GM23248 (cell line): Measurements from ENCODE around the gene TSPAN17. TPM values are rescaled to one million over a fixed set of nuclear protein-coding genes. Genes with fewer than 3 reads are reported as not detected.

ENCODE experiments used
- DNase-seq: peaks from one replicate; pipeline ENCODE4 v3.0.0-alpha.2; 2015
- H2AFZ ChIP-seq: fragments of 200-600 bp; sonication (generic); 2 replicates; pipeline ENCODE4 v1.6.1; 2016; ENCODE audit warnings: antibody characterized with exemption
- H3F3A ChIP-seq: fragments of 200-600 bp; sonication (generic); 2 replicates; pipeline ENCODE4 v1.6.1; 2016; ENCODE audit warnings: mild to moderate bottlenecking, antibody characterized with exemption, mixed run types; ENCODE audit not compliant: insufficient read depth
- H3K27ac ChIP-seq: fragments of 200-600 bp; sonication (generic); 2 replicates; pipeline ENCODE4 v1.5.1; 2016; ENCODE audit warnings: mild to moderate bottlenecking
- H3K27me3 ChIP-seq: fragments of 200-600 bp; sonication (generic); replicated peaks from 2 replicates; pipeline ENCODE4 v1.6.1; 2016; ENCODE audit warnings: mild to moderate bottlenecking; ENCODE audit not compliant: insufficient read depth
- H3K36me3 ChIP-seq: fragments of 200-600 bp; sonication (generic); 2 replicates; pipeline ENCODE4 v1.6.1; 2016; ENCODE audit warnings: low read depth, mild to moderate bottlenecking
- H3K4me1 ChIP-seq: fragments of 200-600 bp; sonication (generic); 2 replicates; pipeline ENCODE4 v1.6.1; 2016; ENCODE audit warnings: mild to moderate bottlenecking; ENCODE audit not compliant: insufficient read depth
- H3K4me2 ChIP-seq: fragments of 200-600 bp; sonication (generic); one replicate; pipeline ENCODE4 v1.6.1; 2016; ENCODE audit warnings: mild to moderate bottlenecking; ENCODE audit not compliant: unreplicated experiment
- H3K4me3 ChIP-seq: fragments of 200-600 bp; sonication (generic); 2 replicates; pipeline ENCODE4 v1.5.1; 2016; ENCODE audit warnings: mild to moderate bottlenecking
- H3K79me2 ChIP-seq: fragments of 200-600 bp; sonication (generic); 2 replicates; pipeline ENCODE4 v1.6.1; 2016; ENCODE audit warnings: mild to moderate bottlenecking; ENCODE audit not compliant: insufficient read depth
- H3K9ac ChIP-seq: fragments of 200-600 bp; sonication (generic); 2 replicates; pipeline ENCODE4 v1.6.1; 2016; ENCODE audit warnings: mild to moderate bottlenecking
- H3K9me2 ChIP-seq: fragments of 200-600 bp; sonication (generic); 2 replicates; pipeline ENCODE4 v1.6.1; 2016; ENCODE audit warnings: mixed run types, mild to moderate bottlenecking, moderate library complexity; ENCODE audit not compliant: insufficient read depth
- H3K9me3 ChIP-seq: fragments of 200-600 bp; sonication (generic); one replicate; pipeline ENCODE4 v1.6.1; 2017; ENCODE audit warnings: low read depth
- H4K20me1 ChIP-seq: fragments of 200-600 bp; sonication (generic); 2 replicates; pipeline ENCODE4 v1.6.0; 2016; ENCODE audit not compliant: insufficient read depth
- EZH2 ChIP-seq: fragments of 200-600 bp; sonication (generic); IDR thresholded peaks from 2 replicates; pipeline ENCODE4 v1.6.1; 2018; ENCODE audit warnings: antibody characterized with exemption, mild to moderate bottlenecking; ENCODE audit not compliant: insufficient read depth, poor library complexity, severe bottlenecking
- EZH2phosphoT487 ChIP-seq: fragments of 200-600 bp; sonication (generic); IDR thresholded peaks from 2 replicates; pipeline ENCODE4 v1.6.1; 2018; ENCODE audit warnings: antibody characterized with exemption, moderate library complexity, mild to moderate bottlenecking, low read depth; ENCODE audit not compliant: insufficient read depth
- WGBS, 2 experiments: methylation state at CpG; one replicate each; pipeline ENCODE4 v1.1.6; 2015 to 2017; ENCODE audit warnings: low lambda C conversion rate in 2 of 2, low coverage in 1 of 2; ENCODE audit errors: missing lambda C conversion rate in 2 of 2; 5-methylcytosine and 5-hydroxymethylcytosine counted together
- in situ Hi-C: fragments of 300-500 bp; cut with MboI; formaldehyde crosslinking; loops from 2 replicates; pipeline ENCODE4 v1.15.0; 2020
- polyA plus RNA-seq: library from polyadenylated mRNA; unstranded; fragments of >200 nt; fragmentation: Nextera tagmentation; extraction: Ambion mirVana; gene quantifications from 2 replicates; pipeline ENCODE4 v1.2.1, GENCODE V29; 2016
- total RNA-seq: library from RNA; depleted of rRNA; stranded (reverse); fragments of >200 nt; shearing (Covaris generic); gene quantifications from 2 replicates; pipeline ENCODE4 v1.2.3, GENCODE V29; 2014

TSPAN17 gene
- total and polyA plus RNA-seq, 2 experiments from 2014 or later: 29.9 to 41.2 TPM

DNA sequence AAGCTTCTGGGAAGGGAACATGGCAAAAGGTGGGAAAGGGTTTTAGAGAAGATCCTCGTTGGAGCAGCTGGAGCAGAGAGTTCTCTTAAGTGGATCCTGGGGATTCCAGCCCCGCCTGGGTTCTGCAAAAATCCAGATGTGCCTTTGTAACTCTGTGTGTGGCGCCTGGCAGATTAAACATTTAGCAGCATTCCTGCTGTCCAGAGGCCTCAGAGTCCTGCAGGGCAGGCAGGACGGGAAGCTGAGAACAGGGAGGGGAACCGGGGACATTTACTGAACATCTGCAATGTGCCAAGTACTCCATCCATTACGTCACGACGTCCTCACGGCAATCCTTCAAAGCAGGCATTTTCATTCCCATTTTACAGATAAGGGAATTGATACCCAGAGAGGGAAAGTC lies 10.9 kb upstream of the TSPAN17 start:
- H3K4me1 ChIP-seq: no peaks in the 10 kb centered on the region
- no peaks in the 10 kb centered on the region for H3K9me3 ChIP-seq
- peaks cover 43% of the 10 kb centered on the region for H3K27me3 ChIP-seq
- no peak overlapping the region for H3K27ac ChIP-seq
- H4K20me1 ChIP-seq: no peaks in the 10 kb centered on the region
- H3K9me2 ChIP-seq: no peaks in the 10 kb centered on the region
- in situ Hi-C loops: no loop called here
- TF ChIP-seq EZH2phosphoT487 (no peak), EZH2 (no peak)
- no peaks in the 10 kb centered on the region for H3F3A ChIP-seq
- no peaks in the 10 kb centered on the region for H3K36me3 ChIP-seq
- H3K4me3 ChIP-seq: no peak overlapping the region
- no peak overlapping the region for H3K9ac ChIP-seq
- WGBS, 2 experiments: 3 to 4% methylated on average over 9 of the region's 9 CpGs
- DNase-seq: peak; percentile 35
- H3K79me2 ChIP-seq: no peaks in the 10 kb centered on the region
- H2AFZ ChIP-seq: no peak overlapping the region
- no peak overlapping the region for H3K4me2 ChIP-seq

DNA sequence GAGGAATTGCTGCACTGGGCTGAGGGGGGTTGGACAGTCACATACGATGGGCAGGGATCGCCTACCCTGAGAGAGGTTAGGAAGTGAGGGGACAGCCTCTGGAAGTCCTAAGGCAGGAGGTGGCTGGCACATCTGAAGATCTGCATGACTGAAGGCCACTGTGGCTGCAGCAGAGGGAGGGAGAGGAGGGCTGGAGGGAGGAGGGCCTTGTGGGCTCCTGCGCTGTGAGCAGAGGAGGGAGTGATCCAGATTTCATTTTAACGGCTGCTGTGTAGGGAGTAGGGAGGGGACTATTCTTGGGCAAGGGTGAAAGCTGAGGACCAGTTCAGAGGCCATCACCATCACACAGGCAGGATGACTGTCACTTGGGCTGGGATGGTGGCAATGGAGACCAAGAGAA lies 9.7 kb upstream of the TSPAN17 start:
- Histone ChIP-seq H3K9me3 (no peaks in the 10 kb centered on the region), H3K4me3 (no peak overlapping the region), H3K36me3 (no peaks in the 10 kb centered on the region), H3K27ac (no peak overlapping the region), H3K9me2 (no peaks in the 10 kb centered on the region), H3F3A (no peaks in the 10 kb centered on the region), H2AFZ (no peak overlapping the region), H3K79me2 (no peaks in the 10 kb centered on the region), H3K4me2 (no peak overlapping the region), H3K27me3 (peaks cover 32% of the 10 kb centered on the region), H3K9ac (no peak overlapping the region), H3K4me1 (no peaks in the 10 kb centered on the region), H4K20me1 (no peaks in the 10 kb centered on the region)
- 53 to 61% methylated on average over 4 of the region's 4 CpGs for whole genome bisulfite sequencing, 2 experiments
- no peak for DNase-seq
- in situ Hi-C loops: no loop called here
- TF ChIP-seq EZH2phosphoT487: no peak
- no peak for TF ChIP-seq EZH2

DNA sequence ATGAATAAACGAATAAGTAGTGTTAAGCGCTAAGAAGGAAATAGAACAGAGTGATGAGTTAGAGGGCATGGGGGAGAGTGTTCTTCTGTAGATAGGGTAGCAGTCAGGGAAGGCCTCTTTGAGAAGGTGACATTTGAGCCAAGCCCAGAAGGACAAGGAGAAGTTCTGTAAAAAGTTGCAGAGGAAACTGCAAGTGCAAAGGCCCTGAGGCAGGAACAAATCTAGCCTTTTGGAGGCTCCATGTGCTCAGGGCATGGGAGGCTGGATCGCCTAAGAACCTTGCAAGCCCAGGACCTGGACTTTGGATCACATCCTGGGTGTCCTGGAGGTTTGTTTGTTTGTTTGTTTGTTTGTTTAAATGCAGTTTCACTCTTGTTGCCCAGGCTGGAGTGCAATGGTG lies 8.8 kb upstream of the TSPAN17 start:
- no peaks in the 10 kb centered on the region for H3K36me3 ChIP-seq
- H3F3A ChIP-seq: no peaks in the 10 kb centered on the region
- no peaks in the 10 kb centered on the region for H3K9me3 ChIP-seq
- no peak for TF ChIP-seq EZH2
- no peak for TF ChIP-seq EZH2phosphoT487
- H3K4me2 ChIP-seq: no peak overlapping the region
- H3K27me3 ChIP-seq: peaks cover 26% of the 10 kb centered on the region
- H3K4me1 ChIP-seq: no peaks in the 10 kb centered on the region
- H3K27ac ChIP-seq: no peak overlapping the region
- 82 to 86% methylated on average over 3 of the region's 3 CpGs for WGBS, 2 experiments
- in situ Hi-C loops: no loop called here
- H3K4me3 ChIP-seq: no peak overlapping the region
- H2AFZ ChIP-seq: no peak overlapping the region
- H3K9ac ChIP-seq: no peak overlapping the region
- no peaks in the 10 kb centered on the region for H4K20me1 ChIP-seq
- no peaks in the 10 kb centered on the region for H3K79me2 ChIP-seq
- DNase-seq: no peak
- no peaks in the 10 kb centered on the region for H3K9me2 ChIP-seq

DNA sequence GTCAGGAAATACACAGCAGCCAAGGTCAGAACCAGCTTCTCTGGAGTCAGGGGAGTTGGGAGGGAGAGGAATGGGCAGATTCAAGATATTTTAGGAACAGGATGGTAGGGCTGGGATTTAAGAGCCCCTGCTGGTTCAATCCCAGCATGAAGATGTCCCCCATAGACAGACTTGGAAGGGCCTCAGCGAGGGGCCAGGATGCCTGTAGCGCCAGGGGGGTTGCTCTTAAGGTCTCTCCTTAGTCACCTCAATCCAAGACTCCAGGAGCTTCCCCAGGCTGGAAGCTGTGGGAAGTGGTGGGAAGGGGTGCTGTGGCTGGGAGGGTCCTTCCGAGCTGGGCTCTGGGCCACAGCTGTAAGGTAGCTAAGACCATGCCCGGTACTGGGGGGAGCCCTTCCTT lies 8.1 kb upstream of the TSPAN17 start:
- no peak overlapping the region for H2AFZ ChIP-seq
- H3K9me3 ChIP-seq: no peaks in the 10 kb centered on the region
- H3K4me2 ChIP-seq: no peak overlapping the region
- no peaks in the 10 kb centered on the region for H3K9me2 ChIP-seq
- H3K27ac ChIP-seq: no peak overlapping the region
- no peak overlapping the region for H3K9ac ChIP-seq
- TF ChIP-seq EZH2phosphoT487 (no peak), EZH2 (no peak)
- in situ Hi-C loops: no loop called here
- no peaks in the 10 kb centered on the region for H3K36me3 ChIP-seq
- DNase-seq: no peak
- H3F3A ChIP-seq: no peaks in the 10 kb centered on the region
- H3K4me1 ChIP-seq: no peaks in the 10 kb centered on the region
- H3K79me2 ChIP-seq: no peaks in the 10 kb centered on the region
- 19 to 27% methylated on average over 3 to 4 of the region's 4 CpGs for WGBS, 2 experiments
- no peaks in the 10 kb centered on the region for H4K20me1 ChIP-seq
- H3K4me3 ChIP-seq: no peak overlapping the region
- H3K27me3 ChIP-seq: peaks cover 18% of the 10 kb centered on the region

DNA sequence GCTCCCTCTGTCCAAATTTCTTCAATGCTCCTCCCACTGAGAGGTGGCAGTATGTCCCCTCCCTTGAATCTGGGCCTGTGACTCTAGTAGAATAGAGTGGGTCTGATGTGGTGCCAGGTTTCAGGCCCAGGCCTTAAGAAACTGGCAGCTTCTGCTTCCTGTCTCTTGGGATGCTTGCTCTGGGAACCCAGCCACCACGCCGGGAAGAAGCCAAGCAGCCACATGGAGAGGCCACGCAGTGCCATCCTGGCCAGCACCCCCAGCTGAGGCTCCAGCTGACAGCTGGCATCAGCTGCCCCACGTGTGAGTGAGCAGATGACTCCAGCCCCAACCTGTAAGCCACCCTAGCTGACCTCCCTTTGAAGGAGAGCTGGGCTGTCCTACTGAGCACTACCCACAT lies 7.3 kb upstream of the TSPAN17 start:
- Histone ChIP-seq H3K4me3 (no peak overlapping the region), H3K4me1 (no peaks in the 10 kb centered on the region), H3K79me2 (no peaks in the 10 kb centered on the region), H3K9me2 (no peaks in the 10 kb centered on the region), H3K27ac (no peak overlapping the region), H3K27me3 (peaks cover 13% of the 10 kb centered on the region; the same call in 1 of the 2 replicates), H3K9ac (no peak overlapping the region), H3F3A (no peaks in the 10 kb centered on the region), H3K4me2 (no peak overlapping the region), H2AFZ (no peak overlapping the region), H3K36me3 (no peaks in the 10 kb centered on the region), H3K9me3 (no peaks in the 10 kb centered on the region), H4K20me1 (no peaks in the 10 kb centered on the region)
- in situ Hi-C loops: no loop called here
- WGBS, 2 experiments: 3 to 11% methylated on average over 4 of the region's 4 CpGs
- DNase-seq: peak; percentile 66
- TF ChIP-seq EZH2phosphoT487 (no peak), EZH2 (no peak)
